ENCODE measurements around the gene PTK6. TPM values are rescaled to one million over a fixed set of nuclear protein-coding genes. Genes with fewer than 3 reads are reported as not detected.

PTK6 gene
- total RNA-seq, 3 donors from 2014 or later (not counting 1 experiment from before 2014, with no cell fraction given) = 0.16 to 0.48 TPM; not detected in 1

DNA sequence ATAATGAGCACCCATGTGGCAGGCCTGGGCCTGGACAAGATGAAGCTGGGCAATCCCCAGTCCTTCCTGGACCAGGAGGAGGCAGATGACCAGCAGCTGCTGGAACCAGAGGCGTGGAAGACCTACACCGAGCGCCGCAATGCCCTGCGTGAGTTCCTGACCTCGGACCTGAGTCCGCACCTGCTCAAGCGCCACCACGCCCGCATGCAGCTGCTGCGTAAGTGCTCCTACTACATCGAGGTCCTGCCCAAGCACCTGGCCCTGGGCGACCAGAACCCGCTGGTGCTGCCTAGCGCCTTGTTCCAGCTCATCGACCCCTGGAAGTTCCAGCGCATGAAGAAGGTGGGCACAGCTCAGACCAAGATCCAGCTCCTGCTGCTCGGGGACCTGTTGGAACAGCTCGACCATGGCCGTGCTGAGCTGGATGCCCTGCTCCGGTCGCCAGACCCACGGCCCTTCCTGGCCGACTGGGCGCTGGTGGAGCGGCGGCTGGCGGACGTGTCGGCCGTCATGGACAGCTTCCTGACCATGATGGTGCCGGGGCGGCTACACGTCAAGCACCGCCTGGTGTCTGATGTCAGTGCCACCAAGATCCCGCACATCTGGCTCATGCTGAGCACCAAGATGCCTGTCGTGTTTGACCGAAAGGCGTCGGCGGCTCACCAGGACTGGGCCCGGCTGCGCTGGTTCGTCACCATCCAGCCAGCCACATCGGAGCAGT lies 18.6 kb upstream of the PTK6 start:
- ATAC-seq = no peak
- Mint-ChIP-seq H3K27me3 (ENCODE audit: low read depth in 2 of 2) (no peaks in the 10 kb centered on the region), H3K4me1 (peaks cover 0 to 20% of the 10 kb centered on the region in 2 donors), H3K36me3 (no peaks in the 10 kb centered on the region), H3K4me3 (no peak overlapping the region), H3K27ac (no peak overlapping the region), H3K9me3 (no peaks in the 10 kb centered on the region)
- H3K27me3 ChIP-seq (ENCODE audit: control insufficient read depth, insufficient read depth, low read length) = peaks cover 2% of the 10 kb centered on the region
- intact Hi-C loops (cut with micrococcal nuclease) = no loop called here
- no peaks in the 10 kb centered on the region for H3K9me3 ChIP-seq (ENCODE audit: control insufficient read depth, insufficient read depth, low read length)
- no peak overlapping the region for H3K27ac ChIP-seq (ENCODE audit: low read length)
- H3K4me1 ChIP-seq (ENCODE audit: control insufficient read depth, insufficient read depth, low read length) = peaks cover 26% of the 10 kb centered on the region
- H3K36me3 ChIP-seq (ENCODE audit: control insufficient read depth, insufficient read depth, low read length) = peaks cover 13% of the 10 kb centered on the region
- TF ChIP-seq, protein P1, sequence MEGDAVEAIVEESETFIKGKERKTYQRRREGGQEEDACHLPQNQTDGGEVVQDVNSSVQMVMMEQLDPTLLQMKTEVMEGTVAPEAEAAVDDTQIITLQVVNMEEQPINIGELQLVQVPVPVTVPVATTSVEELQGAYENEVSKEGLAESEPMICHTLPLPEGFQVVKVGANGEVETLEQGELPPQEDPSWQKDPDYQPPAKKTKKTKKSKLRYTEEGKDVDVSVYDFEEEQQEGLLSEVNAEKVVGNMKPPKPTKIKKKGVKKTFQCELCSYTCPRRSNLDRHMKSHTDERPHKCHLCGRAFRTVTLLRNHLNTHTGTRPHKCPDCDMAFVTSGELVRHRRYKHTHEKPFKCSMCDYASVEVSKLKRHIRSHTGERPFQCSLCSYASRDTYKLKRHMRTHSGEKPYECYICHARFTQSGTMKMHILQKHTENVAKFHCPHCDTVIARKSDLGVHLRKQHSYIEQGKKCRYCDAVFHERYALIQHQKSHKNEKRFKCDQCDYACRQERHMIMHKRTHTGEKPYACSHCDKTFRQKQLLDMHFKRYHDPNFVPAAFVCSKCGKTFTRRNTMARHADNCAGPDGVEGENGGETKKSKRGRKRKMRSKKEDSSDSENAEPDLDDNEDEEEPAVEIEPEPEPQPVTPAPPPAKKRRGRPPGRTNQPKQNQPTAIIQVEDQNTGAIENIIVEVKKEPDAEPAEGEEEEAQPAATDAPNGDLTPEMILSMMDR (IDR thresholded peaks at IDR 0.05) = no peak
- DNase-seq = no peak
- no peak overlapping the region for H3K4me3 ChIP-seq (ENCODE audit: low read length)
- 93% methylated on average over 45 of the region's 45 CpGs for WGBS (ENCODE audit: insufficient coverage)

DNA sequence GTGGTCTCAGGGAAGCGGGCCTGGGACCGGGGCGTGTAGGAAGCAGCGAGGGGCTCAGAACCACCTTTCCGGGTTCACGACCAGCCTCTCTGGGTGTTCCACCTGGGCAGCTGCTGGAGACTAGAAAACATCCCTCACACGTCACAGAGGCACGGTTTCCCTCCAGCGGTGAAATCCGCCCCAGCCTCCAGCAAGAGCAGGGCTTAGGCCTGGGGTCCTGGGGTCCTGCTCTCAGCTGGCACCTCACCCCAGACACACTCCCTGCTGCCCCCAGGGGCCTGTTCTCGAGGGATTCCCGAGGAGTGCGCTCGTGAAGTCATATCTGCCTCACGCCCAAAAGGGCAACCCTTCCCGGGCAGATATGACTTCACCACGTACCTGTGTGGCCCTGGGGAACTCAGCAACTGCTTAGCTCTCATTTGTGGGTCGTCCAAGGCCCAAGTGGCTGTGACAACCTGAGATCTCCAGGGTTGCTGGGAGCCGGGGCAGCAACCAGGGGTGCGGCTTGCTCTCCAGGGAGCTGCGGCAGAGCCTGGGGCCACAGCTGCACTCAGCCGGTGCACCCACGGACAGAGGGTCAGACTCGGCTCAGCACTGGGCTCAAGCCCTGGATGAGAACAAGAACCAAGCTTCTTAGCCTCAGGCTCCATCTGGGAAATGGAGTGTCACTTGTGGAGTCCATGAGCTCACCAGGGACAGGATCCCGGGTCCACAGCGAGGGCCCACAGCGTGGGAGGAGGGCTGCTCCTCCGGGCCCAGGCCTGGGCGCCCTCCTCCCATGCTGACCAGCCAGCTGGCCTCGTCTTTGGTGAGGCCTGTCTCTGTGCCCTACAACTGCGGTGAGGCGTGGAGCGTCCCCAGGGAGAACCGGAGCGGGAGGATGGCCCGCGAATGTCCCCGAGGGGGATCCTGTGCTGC lies 17.4 kb upstream of the PTK6 start:
- Mint-ChIP-seq H3K36me3 (no peaks in the 10 kb centered on the region), H3K9me3 (no peaks in the 10 kb centered on the region), H3K27ac (peak overlapping the region in 1 of 2 donors; percentile 83), H3K4me1 (peaks cover 0 to 17% of the 10 kb centered on the region in 2 donors), H3K27me3 (ENCODE audit: low read depth in 2 of 2) (peaks cover 0 to under 1% of the 10 kb centered on the region in 2 donors), H3K4me3 (peak overlapping the region; percentile 45)
- H3K4me3 ChIP-seq (ENCODE audit: low read length) = no peak overlapping the region
- peaks cover under 1% of the 10 kb centered on the region for H3K36me3 ChIP-seq (ENCODE audit: control insufficient read depth, insufficient read depth, low read length)
- intact Hi-C loops (cut with micrococcal nuclease) = loop anchor here (5.0 kb wide), 1 partner anchor 83 kb away; no protein-coding TSS in a partner anchor
- no peak overlapping the region for H3K27ac ChIP-seq (ENCODE audit: low read length)
- 69% methylated on average over 38 of the region's 38 CpGs for WGBS (ENCODE audit: insufficient coverage)
- H3K9me3 ChIP-seq (ENCODE audit: control insufficient read depth, insufficient read depth, low read length) = no peaks in the 10 kb centered on the region
- peak in 1 of 2 donors; percentile 55 for DNase-seq
- TF ChIP-seq, protein P1 (IDR thresholded peaks at IDR 0.05) = no peak
- H3K27me3 ChIP-seq (ENCODE audit: control insufficient read depth, insufficient read depth, low read length) = peaks cover 2% of the 10 kb centered on the region
- peaks cover 26% of the 10 kb centered on the region for H3K4me1 ChIP-seq (ENCODE audit: control insufficient read depth, insufficient read depth, low read length)
- ATAC-seq = no peak

DNA sequence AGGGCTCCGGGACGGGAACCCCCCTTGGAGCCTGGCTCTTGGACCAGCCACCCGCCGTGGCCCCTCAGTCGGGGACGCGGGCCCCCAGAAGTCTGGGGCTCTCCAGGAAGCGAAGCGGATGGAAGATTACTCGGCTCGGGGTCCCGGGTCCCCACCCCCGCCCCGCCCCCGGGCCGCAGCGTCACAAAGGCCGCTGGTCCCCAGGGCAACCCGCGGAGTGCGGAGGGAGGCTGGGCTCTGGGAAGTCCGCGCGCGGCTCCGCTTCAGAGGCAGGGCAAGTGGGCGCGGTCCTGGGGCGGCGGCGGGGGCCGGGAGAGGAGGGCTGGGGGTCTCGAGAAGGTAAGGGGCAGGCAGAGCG lies 16.7 kb upstream of the PTK6 start, which contains the start of gene FNDC11:
Gene FNDC11, plus strand, starts transcription at position 227 of the 358 bp plus-strand sequence. CDS start 1,505 bp downstream, outside the sequence.
- intact Hi-C loops (cut with micrococcal nuclease) = loop anchor here (5.0 kb wide), 1 partner anchor 83 kb away; no protein-coding TSS in a partner anchor
- peak within 1 kb of the TSS; percentile 31 to 83 for H3K27ac Mint-ChIP-seq
- ATAC-seq = peak; percentile 15 to 21 (median 15)
- peaks cover 0 to 21% of the 10 kb centered on the region in 2 donors for H3K4me1 Mint-ChIP-seq
- Histone ChIP-seq H3K9me3 (ENCODE audit: control insufficient read depth, insufficient read depth, low read length) (no peaks in the 10 kb centered on the region), H3K36me3 (ENCODE audit: control insufficient read depth, insufficient read depth, low read length) (no peaks in the 10 kb centered on the region), H3K4me1 (ENCODE audit: control insufficient read depth, insufficient read depth, low read length) (peaks cover 26% of the 10 kb centered on the region), H3K27me3 (ENCODE audit: control insufficient read depth, insufficient read depth, low read length) (peaks cover 2% of the 10 kb centered on the region), H3K4me3 (ENCODE audit: low read length) (peak within 1 kb of the TSS; percentile 37), H3K27ac (ENCODE audit: low read length) (peak within 1 kb of the TSS; percentile 70)
- TF ChIP-seq, protein P1 (IDR thresholded peaks at IDR 0.05) = no peak
- no peaks in the 10 kb centered on the region for H3K36me3 Mint-ChIP-seq
- 2% methylated on average over 34 of the region's 34 CpGs for WGBS (ENCODE audit: insufficient coverage)
- H3K4me3 Mint-ChIP-seq = peak within 1 kb of the TSS; percentile 47
- peaks cover 0 to 3% of the 10 kb centered on the region in 2 donors for H3K27me3 Mint-ChIP-seq (ENCODE audit: low read depth in 2 of 2)
- no peaks in the 10 kb centered on the region for H3K9me3 Mint-ChIP-seq
- DNase-seq = peak in 1 of 2 donors; percentile 41
